ENCODE data around the gene TBC1D4.

- TF ChIP-seq CTCF (IDR thresholded peaks at IDR 0.05) (no peak), POLR2A (IDR thresholded peaks at IDR 0.05) (no peak)
Observed at GRCh38 chr13:75331792-75332349, 150.1 kb downstream of the TBC1D4 start.
